OCI-LY1 (cell line): ENCODE data around the gene POT1.

ENCODE experiments used
- EZH2 ChIP-seq: fragments of 200-600 bp; sonication (generic), shearing (Covaris generic); IDR thresholded peaks from 2 replicates; pipeline ENCODE4 v1.8.0; 2017; ENCODE audit warnings: borderline replicate concordance, mixed run types, mild to moderate bottlenecking, antibody characterized with exemption, low read length, moderate library complexity, mixed read lengths
- TF ChIP-seq, protein P1 (sequence below): fragments of 200-600 bp; sonication (generic), shearing (Covaris generic); IDR thresholded peaks from 2 replicates; pipeline ENCODE4 v1.5.1; 2017; ENCODE audit warnings: mild to moderate bottlenecking, antibody characterized with exemption, low read length, moderate library complexity, mixed read lengths

DNA sequence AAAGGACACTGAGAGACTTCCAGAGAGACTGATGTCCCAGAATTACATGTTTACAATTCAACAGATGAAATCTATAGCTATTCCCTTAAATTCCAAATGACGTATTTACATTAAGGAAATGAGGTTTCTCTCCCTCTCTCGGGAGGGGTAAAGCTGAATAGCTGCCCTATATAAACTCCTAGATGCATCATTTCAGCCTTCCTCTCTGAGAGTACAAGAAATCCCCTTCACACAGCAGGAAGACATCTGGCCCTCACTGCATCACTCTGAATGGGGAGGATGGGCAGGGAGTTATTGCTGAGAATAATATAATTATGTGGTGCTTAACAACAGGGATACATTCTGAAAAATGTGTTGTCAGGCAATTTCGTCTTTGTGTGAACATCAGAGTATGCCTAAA is 11.0 kb downstream of the POT1 start:
- TF ChIP-seq, protein P1, sequence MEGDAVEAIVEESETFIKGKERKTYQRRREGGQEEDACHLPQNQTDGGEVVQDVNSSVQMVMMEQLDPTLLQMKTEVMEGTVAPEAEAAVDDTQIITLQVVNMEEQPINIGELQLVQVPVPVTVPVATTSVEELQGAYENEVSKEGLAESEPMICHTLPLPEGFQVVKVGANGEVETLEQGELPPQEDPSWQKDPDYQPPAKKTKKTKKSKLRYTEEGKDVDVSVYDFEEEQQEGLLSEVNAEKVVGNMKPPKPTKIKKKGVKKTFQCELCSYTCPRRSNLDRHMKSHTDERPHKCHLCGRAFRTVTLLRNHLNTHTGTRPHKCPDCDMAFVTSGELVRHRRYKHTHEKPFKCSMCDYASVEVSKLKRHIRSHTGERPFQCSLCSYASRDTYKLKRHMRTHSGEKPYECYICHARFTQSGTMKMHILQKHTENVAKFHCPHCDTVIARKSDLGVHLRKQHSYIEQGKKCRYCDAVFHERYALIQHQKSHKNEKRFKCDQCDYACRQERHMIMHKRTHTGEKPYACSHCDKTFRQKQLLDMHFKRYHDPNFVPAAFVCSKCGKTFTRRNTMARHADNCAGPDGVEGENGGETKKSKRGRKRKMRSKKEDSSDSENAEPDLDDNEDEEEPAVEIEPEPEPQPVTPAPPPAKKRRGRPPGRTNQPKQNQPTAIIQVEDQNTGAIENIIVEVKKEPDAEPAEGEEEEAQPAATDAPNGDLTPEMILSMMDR = no peak
- TF ChIP-seq EZH2 = no peak
